Measurements from ENCODE around the gene PSMD8. TPM values are rescaled to one million over a fixed set of nuclear protein-coding genes. Genes with fewer than 3 reads are reported as not detected.

PSMD8 gene
- total and polyA plus RNA-seq, 2 of the 8 experiments (the other 6 are each of a cell fraction or from before 2014, with no cell fraction given) = 170 to 486 TPM

DNA sequence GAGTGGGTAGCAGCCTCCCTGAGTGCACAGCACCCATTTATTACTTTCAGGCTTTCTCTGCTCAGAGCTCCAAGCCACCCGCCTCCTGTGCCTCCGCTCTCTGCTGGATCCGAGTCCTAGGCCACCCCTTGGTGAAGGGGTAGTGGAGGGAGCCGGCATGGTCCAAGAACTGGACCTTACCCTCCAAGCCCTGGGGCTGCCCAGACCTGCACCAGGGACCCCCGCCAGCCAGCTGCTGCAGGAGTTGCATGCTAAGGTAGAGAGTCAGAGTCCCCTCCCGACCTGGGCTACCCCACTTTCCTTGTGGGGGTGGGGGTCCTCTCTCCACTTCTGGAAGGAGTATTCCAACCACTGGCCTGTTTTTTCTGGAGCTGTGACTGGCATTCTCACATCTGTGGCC, 30.5 kb downstream of the PSMD8 start:
- no peak overlapping the region for H2BK20ac ChIP-seq (ENCODE audit: low read length)
- ChIA-PET POLR2A (ENCODE audit: partially characterized antibody) (interaction anchor here (0.6 to 2.9 kb wide), 5 partner anchors 11 to 140 kb away, joined by 3 to 10 read pairs (median 4); no protein-coding TSS in a partner anchor), CTCF (ENCODE audit: partially characterized antibody) (interaction anchor here (0.8 to 4.2 kb wide), 9 partner anchors 9 to 171 kb away, joined by 3 to 35 read pairs (median 8); partner anchors contain the start of gene RASGRP4)
- H3K79me1 ChIP-seq (ENCODE audit: low read depth, low read length) = no peaks in the 10 kb centered on the region; the same call in 1 of the 2 replicates
- H4K20me1 ChIP-seq (replicated peaks in 1 of 2; ENCODE audit: control insufficient read depth in 1 of 2, insufficient read depth in 2 of 2, low read length in 2 of 2) = no peaks in the 10 kb centered on the region
- no peak overlapping the region for H2BK15ac ChIP-seq (ENCODE audit: low read length)
- no peak overlapping the region for H3K27ac ChIP-seq (ENCODE audit: low read depth, low read length)
- H3K79me2 ChIP-seq (ENCODE audit: control insufficient read depth in 1 of 2, insufficient read depth in 2 of 2, low read length in 2 of 2) = no peaks in the 10 kb centered on the region
- H3K4me2 ChIP-seq (ENCODE audit: insufficient read depth in 1 of 2, low read depth in 2 of 2, low read length in 2 of 2) = no peak overlapping the region
- no peaks in the 10 kb centered on the region for H3K9me3 ChIP-seq (ENCODE audit: insufficient read depth in 2 of 2, low read depth in 1 of 2, low read length in 1 of 2)
- no peaks in the 10 kb centered on the region; a peak in 2 of 7 replicates for H3K4me1 ChIP-seq (replicated peaks in 1 of 4; ENCODE audit: control insufficient read depth in 3 of 4, insufficient read depth in 4 of 4, low read length in 3 of 4)
- DNase-seq (ENCODE audit: low read depth in 1 of 2, low spot score in 2 of 2) (no peak), FAIRE-seq (no peak)
- no peak overlapping the region for H3K4ac ChIP-seq (replicated peaks; ENCODE audit: insufficient read length, low read depth, low read length)
- WGBS, 2 experiments (ENCODE audit: extremely low coverage in 1 of 2, insufficient coverage in 1 of 2, insufficient read length in 1 of 2, insufficient replicate concordance in 2 of 2, low coverage in 1 of 2, low lambda C conversion rate in 2 of 2, missing lambda C conversion rate in 1 of 2) = 90% methylated on average over 6 of the region's 6 CpGs; no CpG with 5 or more reads in 1 of the 2 experiments
- H3K23ac ChIP-seq (ENCODE audit: insufficient read length) = no peak overlapping the region
- H2BK120ac ChIP-seq (replicated peaks; ENCODE audit: low read depth, low read length) = no peak overlapping the region
- no peak overlapping the region for H4K5ac ChIP-seq (ENCODE audit: insufficient read length, low read depth, low read length)
- H2BK5ac ChIP-seq (ENCODE audit: low read depth, low read length) = no peak overlapping the region
- no peak overlapping the region for H3K4me3 ChIP-seq (ENCODE audit: extremely low read depth in 1 of 4, insufficient read depth in 2 of 4, low read depth in 3 of 4, low read length in 4 of 4)
- no peak overlapping the region for H3K9ac ChIP-seq (replicated peaks in 1 of 4; ENCODE audit: extremely low read depth in 1 of 4, low read depth in 3 of 4, low read length in 3 of 4)
- no peak overlapping the region for H3K18ac ChIP-seq (ENCODE audit: extremely low read depth, low read length)
- no peak overlapping the region for H4K91ac ChIP-seq (replicated peaks; ENCODE audit: insufficient read length, low read length)
- H2BK12ac ChIP-seq (ENCODE audit: low read depth, low read length) = no peak overlapping the region
- H3K14ac ChIP-seq (ENCODE audit: insufficient read length) = no peak overlapping the region
- H3K36me3 ChIP-seq (ENCODE audit: control insufficient read depth in 2 of 4, insufficient read depth in 4 of 4, low read length in 3 of 4) = no peaks in the 10 kb centered on the region
- peaks cover 2 to 22% (median 20%) of the 10 kb centered on the region in 4 experiments for H3K27me3 ChIP-seq (replicated peaks in 1 of 4; ENCODE audit: control insufficient read depth in 3 of 4, extremely low read depth in 1 of 4, insufficient read depth in 3 of 4, low read length in 3 of 4)
- H3K56ac ChIP-seq (replicated peaks; ENCODE audit: insufficient read length, low read depth, low read length) = no peak overlapping the region
- no peak overlapping the region for H2AK5ac ChIP-seq (ENCODE audit: low read depth, low read length)
- no peak overlapping the region for H2AFZ ChIP-seq (ENCODE audit: low read length)
- no peak overlapping the region for H4K8ac ChIP-seq (ENCODE audit: extremely low read depth, insufficient read depth, low read length)
- peaks cover 5% of the 10 kb centered on the region; the same call in 1 of the 2 replicates for H3K23me2 ChIP-seq (ENCODE audit: low read depth, low read length)
- TF ChIP-seq SP2 (IDR thresholded peaks at IDR 0.05; ENCODE audit: low read length) = no peak
- no peak for TF ChIP-seq KDM4A (IDR thresholded peaks at IDR 0.05; ENCODE audit: low read depth, low read length, severe bottlenecking)
- TF ChIP-seq, protein P1, sequence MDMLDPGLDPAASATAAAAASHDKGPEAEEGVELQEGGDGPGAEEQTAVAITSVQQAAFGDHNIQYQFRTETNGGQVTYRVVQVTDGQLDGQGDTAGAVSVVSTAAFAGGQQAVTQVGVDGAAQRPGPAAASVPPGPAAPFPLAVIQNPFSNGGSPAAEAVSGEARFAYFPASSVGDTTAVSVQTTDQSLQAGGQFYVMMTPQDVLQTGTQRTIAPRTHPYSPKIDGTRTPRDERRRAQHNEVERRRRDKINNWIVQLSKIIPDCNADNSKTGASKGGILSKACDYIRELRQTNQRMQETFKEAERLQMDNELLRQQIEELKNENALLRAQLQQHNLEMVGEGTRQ (IDR thresholded peaks at IDR 0.05; ENCODE audit: low read length) = no peak
- no peak for TF ChIP-seq NRF1 (IDR thresholded peaks at IDR 0.05; ENCODE audit: low read depth, low read length)
- TF ChIP-seq GABPA (IDR thresholded peaks at IDR 0.05; ENCODE audit: borderline replicate concordance, insufficient read depth, low read length) = no peak
- no peak for TF ChIP-seq TAF7 (optimal IDR thresholded peaks at IDR 0.05; ENCODE audit: borderline replicate concordance, low read depth, low read length)
- TF ChIP-seq MAFK (IDR thresholded peaks at IDR 0.05; ENCODE audit: low read depth, low read length) = no peak
- TF ChIP-seq KDM5A (IDR thresholded peaks at IDR 0.05; ENCODE audit: low read length) = no peak
- no peak for TF ChIP-seq SAP30 (IDR thresholded peaks at IDR 0.05; ENCODE audit: insufficient read depth, insufficient replicate concordance, low read length)
- TF ChIP-seq, protein P2, sequence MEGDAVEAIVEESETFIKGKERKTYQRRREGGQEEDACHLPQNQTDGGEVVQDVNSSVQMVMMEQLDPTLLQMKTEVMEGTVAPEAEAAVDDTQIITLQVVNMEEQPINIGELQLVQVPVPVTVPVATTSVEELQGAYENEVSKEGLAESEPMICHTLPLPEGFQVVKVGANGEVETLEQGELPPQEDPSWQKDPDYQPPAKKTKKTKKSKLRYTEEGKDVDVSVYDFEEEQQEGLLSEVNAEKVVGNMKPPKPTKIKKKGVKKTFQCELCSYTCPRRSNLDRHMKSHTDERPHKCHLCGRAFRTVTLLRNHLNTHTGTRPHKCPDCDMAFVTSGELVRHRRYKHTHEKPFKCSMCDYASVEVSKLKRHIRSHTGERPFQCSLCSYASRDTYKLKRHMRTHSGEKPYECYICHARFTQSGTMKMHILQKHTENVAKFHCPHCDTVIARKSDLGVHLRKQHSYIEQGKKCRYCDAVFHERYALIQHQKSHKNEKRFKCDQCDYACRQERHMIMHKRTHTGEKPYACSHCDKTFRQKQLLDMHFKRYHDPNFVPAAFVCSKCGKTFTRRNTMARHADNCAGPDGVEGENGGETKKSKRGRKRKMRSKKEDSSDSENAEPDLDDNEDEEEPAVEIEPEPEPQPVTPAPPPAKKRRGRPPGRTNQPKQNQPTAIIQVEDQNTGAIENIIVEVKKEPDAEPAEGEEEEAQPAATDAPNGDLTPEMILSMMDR (IDR thresholded peaks at IDR 0.05; ENCODE audit: control extremely low read depth in 1 of 3, insufficient read depth in 1 of 3, low read depth in 1 of 3, low read length in 3 of 3) = no peak

Data from H1 (cell line).